Hepatocyte (in vitro differentiated cells): Measurements from ENCODE around the gene HLX. TPM values are rescaled to one million over a fixed set of nuclear protein-coding genes. Genes with fewer than 3 reads are reported as not detected.

Experiments used
- DNase-seq: peaks from one replicate; pipeline ENCODE4 v3.0.0-alpha.2; 2016; ENCODE audit warnings: low spot score
- H2AFZ ChIP-seq: fragments of 200-600 bp; sonication (generic); 2 replicates; pipeline ENCODE4 v1.6.0; 2016; ENCODE audit warnings: antibody characterized with exemption, mild to moderate bottlenecking
- H3K27ac ChIP-seq: fragments of 200-600 bp; sonication (generic); 2 replicates; pipeline ENCODE4 v1.5.1; 2016; ENCODE audit warnings: mild to moderate bottlenecking
- H3K27me3 ChIP-seq: fragments of 200-600 bp; sonication (generic); 2 replicates; pipeline ENCODE4 v1.6.1; 2016
- H3K36me3 ChIP-seq: fragments of 200-600 bp; sonication (generic); replicated peaks from 2 replicates; pipeline ENCODE4 v1.5.1; 2016; ENCODE audit warnings: low read depth; ENCODE audit not compliant: insufficient read depth
- H3K4me1 ChIP-seq: fragments of 200-600 bp; sonication (generic); 2 replicates; pipeline ENCODE4 v1.5.1; 2016; ENCODE audit warnings: mild to moderate bottlenecking, moderate library complexity; ENCODE audit not compliant: insufficient read depth
- H3K4me2 ChIP-seq: fragments of 200-600 bp; sonication (generic); 2 replicates; pipeline ENCODE4 v1.6.0; 2016
- H3K4me3 ChIP-seq: fragments of 200-600 bp; sonication (generic); 2 replicates; pipeline ENCODE4 v1.5.1; 2016; ENCODE audit warnings: mild to moderate bottlenecking
- H3K79me2 ChIP-seq: fragments of 200-600 bp; sonication (generic); 2 replicates; pipeline ENCODE4 v1.6.0; 2017; ENCODE audit warnings: mild to moderate bottlenecking
- H3K9me2 ChIP-seq: fragments of 200-600 bp; sonication (generic); replicated peaks from 2 replicates; pipeline ENCODE4 v1.6.0; 2017; ENCODE audit warnings: mild to moderate bottlenecking; ENCODE audit not compliant: insufficient read depth
- H3K9me3 ChIP-seq: fragments of 200-600 bp; sonication (generic); 2 replicates; pipeline ENCODE4 v1.5.1; 2016; ENCODE audit warnings: low read depth, mild to moderate bottlenecking
- H4K20me1 ChIP-seq: fragments of 200-600 bp; sonication (generic); 2 replicates; pipeline ENCODE4 v1.6.0; 2016; ENCODE audit warnings: mild to moderate bottlenecking; ENCODE audit not compliant: insufficient read depth, poor library complexity, severe bottlenecking
- CTCF ChIP-seq: fragments of 200-600 bp; sonication (generic); IDR thresholded peaks from 2 replicates; pipeline ENCODE4 v1.5.1; 2016; ENCODE audit warnings: antibody characterized with exemption, mild to moderate bottlenecking; ENCODE audit not compliant: poor library complexity
- EZH2 ChIP-seq: fragments of 200-600 bp; sonication (generic); IDR thresholded peaks from 2 replicates; pipeline ENCODE4 v1.6.1; 2016; ENCODE audit warnings: antibody characterized with exemption, mild to moderate bottlenecking, borderline replicate concordance
- EZH2phosphoT487 ChIP-seq: fragments of 200-600 bp; sonication (generic); IDR thresholded peaks from one replicate; pipeline ENCODE4 v1.6.1; 2018; ENCODE audit warnings: antibody characterized with exemption, mild to moderate bottlenecking, low read depth, moderate library complexity; ENCODE audit not compliant: unreplicated experiment, severe bottlenecking
- WGBS: methylation state at CpG from one replicate; pipeline ENCODE4 v1.1.6; 2016; ENCODE audit warnings: low lambda C conversion rate; ENCODE audit errors: missing lambda C conversion rate; 5-methylcytosine and 5-hydroxymethylcytosine counted together
- polyA plus RNA-seq: library from polyadenylated mRNA; unstranded; fragments of >200 nt; fragmentation: Nextera tagmentation; extraction: Ambion mirVana; gene quantifications from 2 replicates; pipeline ENCODE4 v1.2.1, GENCODE V29; 2016
- total RNA-seq: library from RNA; depleted of rRNA; stranded (reverse); fragments of >200 nt; gene quantifications from 2 replicates; pipeline ENCODE4 v1.2.3, GENCODE V29; 2014

Gene HLX
- total and polyA plus RNA-seq, 2 experiments from 2014 or later, result 1.4 to 6.1 TPM

- no peaks in the 10 kb centered on the region for H3K79me2 ChIP-seq
- DNase-seq, result no peak
- no peaks in the 10 kb centered on the region for H3K36me3 ChIP-seq
- H3K9me2 ChIP-seq, result no peaks in the 10 kb centered on the region
- no peaks in the 10 kb centered on the region for H3K9me3 ChIP-seq
- H3K4me3 ChIP-seq, result no peak overlapping the region
- TF ChIP-seq EZH2phosphoT487, result no peak
- no peak for TF ChIP-seq EZH2
- no peak for TF ChIP-seq CTCF
- H3K4me1 ChIP-seq, result peaks cover 9% of the 10 kb centered on the region
- no peak overlapping the region for H3K27ac ChIP-seq
- H4K20me1 ChIP-seq, result no peaks in the 10 kb centered on the region
- H3K4me2 ChIP-seq, result no peak overlapping the region
- H3K27me3 ChIP-seq, result peaks cover 100% of the 10 kb centered on the region
- 16% methylated on average over 14 of the region's 14 CpGs for WGBS
- no peak overlapping the region for H2AFZ ChIP-seq
Observed at GRCh38 chr1:220888417-220888986, 9.3 kb downstream of the HLX start.

GRCh38 chr1:220889333-220889732, 10.1 kb downstream of the HLX start:
- Histone ChIP-seq H3K4me3 (no peak overlapping the region), H3K4me1 (peaks cover 16% of the 10 kb centered on the region), H2AFZ (no peak overlapping the region), H3K36me3 (no peaks in the 10 kb centered on the region), H3K9me2 (no peaks in the 10 kb centered on the region), H3K27me3 (peaks cover 100% of the 10 kb centered on the region), H3K4me2 (no peak overlapping the region), H3K9me3 (no peaks in the 10 kb centered on the region), H4K20me1 (no peaks in the 10 kb centered on the region), H3K27ac (no peak overlapping the region), H3K79me2 (no peaks in the 10 kb centered on the region)
- WGBS, result 5% methylated on average over 2 of the region's 2 CpGs
- DNase-seq, result no peak
- TF ChIP-seq EZH2phosphoT487 (no peak), EZH2 (no peak)

GRCh38 chr1:220889848-220890287, 10.6 kb downstream of the HLX start:
- peaks cover 100% of the 10 kb centered on the region for H3K27me3 ChIP-seq
- TF ChIP-seq EZH2 (no peak), EZH2phosphoT487 (no peak), CTCF (no peak)

GRCh38 chr1:220890602-220891001, 11.4 kb downstream of the HLX start:
- no peak overlapping the region for H2AFZ ChIP-seq
- H3K4me3 ChIP-seq, result no peak overlapping the region
- H3K36me3 ChIP-seq, result no peaks in the 10 kb centered on the region
- WGBS, result 39% methylated on average over 1 of the region's 1 CpG
- no peak overlapping the region for H3K27ac ChIP-seq
- peaks cover 14% of the 10 kb centered on the region for H3K4me1 ChIP-seq
- no peaks in the 10 kb centered on the region for H3K9me3 ChIP-seq
- no peak for DNase-seq
- no peaks in the 10 kb centered on the region for H4K20me1 ChIP-seq
- no peaks in the 10 kb centered on the region for H3K79me2 ChIP-seq
- no peak overlapping the region for H3K4me2 ChIP-seq
- peaks cover 100% of the 10 kb centered on the region for H3K27me3 ChIP-seq
- TF ChIP-seq EZH2 (no peak), EZH2phosphoT487 (no peak), CTCF (no peak)
- no peaks in the 10 kb centered on the region for H3K9me2 ChIP-seq

More at GRCh38 chr1:220889848-220890287, 10.6 kb downstream of the HLX start:
- H3K4me3 ChIP-seq, result no peak overlapping the region
- H3K27ac ChIP-seq, result no peak overlapping the region
- no peaks in the 10 kb centered on the region for H4K20me1 ChIP-seq
- H3K79me2 ChIP-seq, result no peaks in the 10 kb centered on the region
- H3K4me2 ChIP-seq, result no peak overlapping the region
- WGBS, result 37% methylated on average over 15 of the region's 15 CpGs
- no peaks in the 10 kb centered on the region for H3K9me2 ChIP-seq
- H3K9me3 ChIP-seq, result no peaks in the 10 kb centered on the region
- peaks cover 13% of the 10 kb centered on the region for H3K4me1 ChIP-seq
- no peak overlapping the region for H2AFZ ChIP-seq
- DNase-seq, result no peak
- no peaks in the 10 kb centered on the region for H3K36me3 ChIP-seq
